ENCODE results near the gene HKDC1.
"Not testable (repeated sequence)": the region's sequence is repeated elsewhere in the genome, so short reads cannot be mapped to it uniquely, and the experiment has no call there.

The HKDC1 gene

DNA sequence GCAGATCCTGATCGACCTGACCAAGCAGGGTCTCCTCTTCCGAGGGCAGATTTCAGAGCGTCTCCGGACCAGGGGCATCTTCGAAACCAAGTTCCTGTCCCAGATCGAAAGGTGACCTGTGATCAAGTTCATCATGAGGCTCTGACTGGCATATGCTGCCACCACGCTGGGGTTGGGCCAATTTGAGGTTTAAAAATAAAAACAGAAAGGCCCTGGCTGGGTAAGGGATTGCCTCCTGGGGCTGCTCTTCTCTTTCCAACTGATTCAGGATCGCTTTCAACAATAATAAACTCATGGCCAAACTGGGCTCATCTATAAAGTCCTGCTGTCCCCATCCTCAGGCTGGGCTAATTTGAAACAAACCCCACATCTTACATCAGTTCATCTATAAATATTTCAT is 41.1 kb downstream of the HKDC1 start:
- no peak for DNase-seq
- intact Hi-C loops (cut with DNase I): no loop called here

DNA sequence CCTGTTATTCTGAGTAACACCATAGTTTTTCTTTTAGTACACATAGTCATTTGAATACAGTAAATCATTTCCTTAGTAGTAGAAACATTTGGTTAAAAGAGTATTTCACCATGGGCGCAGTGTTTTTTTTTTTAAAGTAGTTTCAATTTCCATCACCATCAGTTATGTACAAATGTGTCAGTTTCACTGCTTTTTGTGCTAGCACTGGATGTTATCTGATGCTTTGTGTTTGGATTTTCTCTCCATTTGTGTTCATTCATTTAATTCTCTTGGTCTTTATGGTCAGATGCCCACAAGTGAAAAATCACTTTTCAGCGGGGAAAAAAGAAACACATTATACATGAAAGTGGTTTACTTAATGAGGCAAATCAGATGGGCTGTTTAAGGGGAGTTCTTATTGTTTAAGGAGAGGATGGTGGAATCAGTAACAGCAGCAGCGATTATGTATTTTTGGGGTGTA is 42.2 kb downstream of the HKDC1 start:
- DNase-seq: no peak
- intact Hi-C loops (cut with DNase I): no loop called here

DNA sequence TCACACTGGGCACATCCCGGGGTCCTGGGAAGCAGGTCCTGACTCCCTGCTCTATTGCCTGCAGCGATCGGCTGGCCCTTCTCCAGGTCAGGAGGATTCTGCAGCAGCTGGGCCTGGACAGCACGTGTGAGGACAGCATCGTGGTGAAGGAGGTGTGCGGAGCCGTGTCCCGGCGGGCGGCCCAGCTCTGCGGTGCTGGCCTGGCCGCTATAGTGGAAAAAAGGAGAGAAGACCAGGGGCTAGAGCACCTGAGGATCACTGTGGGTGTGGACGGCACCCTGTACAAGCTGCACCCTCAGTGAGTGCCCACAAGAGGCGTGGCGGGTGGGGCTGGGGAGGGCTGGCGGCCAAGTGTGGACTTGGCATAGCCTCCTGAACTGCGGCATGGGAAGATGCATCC is 45.4 kb downstream of the HKDC1 start:
- DNase-seq: no peak
- intact Hi-C loops (cut with DNase I): no loop called here

DNA sequence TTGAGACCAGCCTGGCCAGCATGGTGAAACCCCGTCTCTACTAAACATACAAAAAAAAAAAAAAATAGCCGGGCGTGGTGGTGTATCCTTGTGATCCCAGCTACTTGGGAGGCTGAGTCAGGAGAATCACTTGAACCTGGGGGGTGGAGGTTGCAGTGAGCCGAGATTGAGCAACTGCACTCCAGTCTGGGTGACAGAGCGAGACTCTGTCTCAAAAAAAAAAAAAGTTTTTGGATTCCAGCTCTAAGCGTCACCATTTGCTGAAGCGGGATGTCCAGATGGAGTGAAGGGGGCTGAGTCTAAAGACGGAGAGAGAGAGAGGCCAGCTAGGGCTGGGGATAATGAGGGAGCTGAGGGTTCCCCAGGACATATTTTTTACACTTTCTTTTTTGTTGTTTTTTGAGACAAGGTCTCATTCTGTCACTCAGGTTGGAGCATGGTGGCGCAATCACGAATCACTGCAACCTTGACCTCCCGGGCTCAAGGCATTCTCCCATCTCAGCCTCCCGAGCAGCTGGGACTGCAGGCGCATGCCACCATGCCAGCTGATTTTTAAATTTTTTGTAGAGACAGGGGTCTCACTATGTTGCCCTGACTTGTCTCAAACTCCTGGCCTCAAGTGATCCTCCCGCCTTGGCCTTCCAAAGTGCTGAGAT is 48.8 kb downstream of the HKDC1 start:
- no peak for DNase-seq
- intact Hi-C loops (cut with DNase I): no loop called here

DNA sequence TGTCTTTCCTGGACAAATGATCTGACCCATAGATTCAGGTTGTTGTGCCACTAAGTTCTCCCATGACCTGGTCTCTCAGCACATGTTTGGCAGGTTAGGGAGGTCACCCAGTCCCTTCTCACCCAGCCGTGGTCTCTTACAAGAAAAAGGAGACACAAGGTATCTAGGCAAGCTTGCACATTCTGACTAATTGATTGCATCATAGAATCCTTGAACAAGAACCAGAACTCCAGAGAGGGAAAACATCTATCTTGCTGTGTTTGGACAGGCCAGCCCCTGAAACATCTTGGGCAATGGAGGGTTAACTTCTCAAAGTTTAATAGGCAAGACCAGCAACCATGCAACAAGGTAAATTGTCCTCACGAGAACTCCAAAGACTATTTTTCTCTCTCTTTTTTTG is 49.6 kb downstream of the HKDC1 start:
- intact Hi-C loops (cut with DNase I): no loop called here
- no peak for DNase-seq

DNA sequence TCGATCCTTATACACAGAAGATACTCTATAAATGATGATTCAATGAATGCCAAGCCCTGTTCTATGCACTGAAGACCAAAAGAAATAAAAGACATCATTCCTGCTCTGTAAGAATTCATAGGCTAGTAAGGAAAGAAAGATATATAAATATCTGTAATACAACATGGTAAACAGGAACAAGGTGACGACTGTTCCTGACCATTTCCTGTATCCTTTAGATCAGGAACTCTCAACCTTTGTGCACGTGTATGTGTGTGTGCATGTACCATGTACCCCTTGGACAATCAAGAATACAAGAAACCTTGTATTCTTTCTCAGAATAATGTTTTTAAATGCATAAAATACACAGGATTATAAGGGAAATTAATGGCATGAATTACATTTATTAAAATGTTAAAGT is 50.9 kb downstream of the HKDC1 start:
- no peak for DNase-seq
- intact Hi-C loops (cut with DNase I): no loop called here

DNA sequence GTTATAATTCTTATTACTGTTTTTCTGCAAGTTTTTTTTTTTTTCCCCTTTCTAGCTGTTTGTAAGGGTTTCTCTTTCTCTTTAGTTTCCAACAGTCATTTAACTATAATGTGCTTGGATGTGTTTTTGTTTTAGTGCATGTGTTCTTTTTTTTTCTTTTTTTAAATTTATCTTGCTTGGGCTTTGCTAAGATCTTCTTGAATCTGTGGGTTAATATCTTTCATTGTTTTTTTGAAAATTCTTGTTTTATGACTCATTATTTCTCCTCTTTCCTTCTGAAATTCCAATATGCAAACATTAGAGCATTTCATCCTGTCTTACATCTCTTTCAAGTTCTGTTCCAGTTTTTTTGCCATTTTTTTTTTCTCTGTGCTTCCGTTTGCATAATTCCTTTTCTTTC is 52.5 kb downstream of the HKDC1 start:
- DNase-seq: no peak
- intact Hi-C loops (cut with DNase I): no loop called here

DNA sequence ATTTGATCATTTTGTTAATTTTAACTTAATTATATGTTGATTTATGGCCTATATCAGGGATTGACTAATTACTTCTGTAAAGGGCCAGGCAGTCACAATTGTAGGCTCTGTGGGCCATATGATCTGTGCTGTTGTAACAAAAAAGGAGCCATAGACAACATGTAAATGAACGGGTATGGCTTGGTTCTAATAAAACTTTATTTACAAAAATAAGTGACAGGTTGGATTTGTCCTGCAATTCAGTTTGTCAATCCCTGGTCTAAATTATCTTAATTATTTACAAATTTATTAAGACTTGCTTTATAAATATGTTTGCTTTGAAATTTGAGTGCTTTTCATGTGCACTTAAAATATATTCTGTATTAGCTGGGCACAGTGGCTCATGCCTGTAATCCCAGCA is 55.3 kb downstream of the HKDC1 start:
- intact Hi-C loops (cut with DNase I): no loop called here
- DNase-seq: no peak

DNA sequence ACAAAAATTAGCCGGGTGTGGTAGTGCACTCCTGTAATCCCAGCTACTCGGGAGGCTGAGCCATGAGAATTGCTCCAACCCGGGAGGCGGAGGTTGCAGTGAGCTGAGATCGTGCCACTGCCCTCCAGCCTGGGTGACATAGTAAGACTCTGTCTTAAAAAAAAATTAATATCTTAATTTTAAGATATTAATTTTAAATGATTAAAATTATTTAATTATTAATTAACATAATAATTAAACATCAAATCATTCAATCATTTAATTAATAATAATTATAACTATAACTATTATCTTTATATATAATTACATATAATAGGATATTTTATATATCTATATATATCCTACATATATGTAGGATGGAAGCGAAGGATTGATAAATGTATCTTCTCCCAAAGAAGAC is 56.4 kb downstream of the HKDC1 start:
- intact Hi-C loops (cut with DNase I): no loop called here
- no peak for DNase-seq

DNA sequence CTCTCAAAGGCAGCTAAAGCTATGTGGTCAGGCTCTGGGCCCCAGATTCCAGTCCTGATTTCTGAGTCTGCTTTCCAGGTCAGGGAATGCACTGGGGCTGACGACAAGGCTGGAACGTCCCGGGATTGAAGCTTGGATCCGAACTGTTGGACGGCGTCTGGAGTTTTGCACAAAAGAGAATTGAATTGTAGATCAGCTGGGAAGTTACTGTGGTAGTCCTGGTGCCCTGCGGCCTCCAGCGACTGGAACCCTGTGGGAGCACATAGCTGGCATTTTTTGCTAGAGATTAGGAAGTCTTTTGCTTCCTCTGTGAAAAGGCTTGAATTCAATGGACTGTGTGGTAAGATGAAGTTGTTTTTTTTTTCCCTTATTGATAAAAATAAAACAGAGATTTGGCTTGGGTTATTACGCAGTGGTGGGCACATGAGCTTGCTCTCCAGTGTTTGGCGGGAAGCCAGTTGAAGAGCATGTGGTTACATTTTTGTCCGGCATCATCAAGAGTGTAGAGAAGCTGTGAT is 58.4 kb downstream of the HKDC1 start, which contains the start of gene HK1:
TSS of gene HK1 (plus strand) at position 51 of the 518 bp plus-strand sequence.
- peak in 15 of 42 donors; percentile 3 to 40 (median 13) for DNase-seq
- intact Hi-C loops (cut with DNase I): no loop called here

DNA sequence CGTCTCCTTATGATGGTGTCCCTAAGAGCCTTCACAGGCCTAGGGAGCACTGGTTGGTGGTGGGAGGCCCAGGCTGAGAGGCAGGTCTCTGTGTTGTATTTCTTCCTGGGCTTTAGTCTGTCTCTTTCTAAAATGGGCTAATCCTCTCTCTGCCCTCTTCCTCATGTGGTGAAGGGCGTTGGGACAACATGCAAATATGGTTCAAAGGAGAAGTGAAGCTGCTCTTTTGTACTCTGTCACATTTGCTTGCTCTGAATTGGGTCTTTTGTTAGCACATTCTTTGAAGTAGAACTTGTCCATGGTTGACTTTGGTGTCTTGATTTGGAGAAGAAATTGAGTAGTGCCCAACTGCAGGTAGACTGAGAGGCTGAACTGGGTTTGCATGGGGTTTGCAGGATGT is 59.0 kb downstream of the HKDC1 start:
- no peak for DNase-seq
- intact Hi-C loops (cut with DNase I): no loop called here

DNA sequence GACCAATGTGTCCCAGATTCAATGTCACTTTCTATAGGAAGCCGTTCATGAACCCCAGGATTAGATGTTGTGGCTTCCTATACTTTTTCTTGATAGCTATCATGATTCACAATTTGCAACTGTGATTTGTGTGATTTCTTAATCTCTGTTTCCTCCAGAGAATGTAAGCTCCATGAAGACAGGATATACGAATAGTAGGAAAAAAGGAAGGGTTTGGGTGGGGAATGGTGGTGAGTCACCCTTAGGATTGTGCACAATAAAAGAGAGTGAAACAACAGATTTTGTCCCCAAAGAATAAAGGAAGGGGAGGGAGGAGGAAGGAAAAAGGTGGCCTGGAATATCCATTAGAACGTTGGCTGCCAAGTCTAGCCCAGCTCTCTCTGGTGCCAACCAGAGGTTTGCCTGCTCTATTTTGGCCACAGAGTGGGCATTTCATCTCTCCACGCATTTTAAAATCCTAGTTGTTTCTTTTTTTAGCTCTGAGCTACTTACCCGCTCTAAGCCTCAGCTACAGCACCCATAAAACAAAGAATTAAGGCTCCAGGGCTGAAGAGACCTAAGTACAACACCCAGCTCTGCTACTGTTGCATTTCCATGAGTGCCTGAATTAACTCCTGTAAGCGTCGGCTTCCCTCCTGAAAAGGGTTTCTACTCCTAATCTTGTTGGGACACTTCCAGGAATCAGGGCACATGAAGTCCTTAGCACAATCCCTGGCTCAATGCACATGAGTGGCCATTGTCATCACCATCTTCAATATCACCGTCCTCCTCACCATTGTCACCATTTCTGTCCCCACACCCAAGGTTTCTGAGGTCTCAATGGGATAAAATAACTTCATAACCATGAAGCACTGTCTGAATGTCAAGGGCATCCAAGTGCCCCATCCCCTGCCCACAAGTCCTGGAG is 61.6 kb downstream of the HKDC1 start:
- no peak for DNase-seq
- intact Hi-C loops (cut with DNase I): no loop called here

DNA sequence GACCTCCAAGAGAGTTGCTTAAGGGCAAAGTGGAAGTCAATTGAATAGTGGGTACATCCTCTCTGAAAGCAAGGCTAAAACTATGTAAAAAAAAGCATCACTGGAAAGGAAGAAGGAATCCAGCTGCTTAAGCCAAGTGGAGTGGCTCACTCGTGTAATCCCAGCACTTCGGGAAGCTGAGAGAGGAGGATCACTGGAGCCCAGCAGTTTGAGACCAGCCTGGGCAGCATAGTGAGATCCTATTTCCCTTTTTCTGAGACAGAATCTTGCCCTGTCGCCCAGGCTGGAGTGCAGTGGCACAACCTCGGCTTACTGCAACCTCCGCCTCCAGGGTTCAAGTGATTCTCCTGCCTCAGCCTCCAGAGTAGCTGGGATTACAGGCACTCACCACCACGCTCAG is 64.3 kb downstream of the HKDC1 start:
- intact Hi-C loops (cut with DNase I); DNase-seq: not testable (repeated sequence)

DNA sequence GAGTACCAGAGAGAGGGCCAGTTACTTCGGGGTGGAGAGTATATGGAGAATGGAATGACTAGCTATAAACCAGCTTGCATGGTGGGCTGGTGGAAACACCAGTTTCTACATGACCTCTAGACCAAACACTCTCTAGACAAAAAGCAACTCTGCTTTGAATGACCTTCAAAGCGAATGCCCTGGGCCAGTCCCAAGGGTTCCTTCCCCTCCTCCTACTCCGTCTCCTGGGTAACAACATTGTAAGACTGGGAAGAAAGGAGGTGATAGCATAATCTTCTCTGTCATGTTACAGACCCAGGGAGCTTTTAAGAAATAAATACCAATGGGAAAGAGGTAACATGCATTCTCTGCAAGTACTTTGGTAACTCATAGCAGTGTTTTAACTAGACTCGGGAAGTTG is 65.6 kb downstream of the HKDC1 start:
- intact Hi-C loops (cut with DNase I): no loop called here
- no peak for DNase-seq

DNA sequence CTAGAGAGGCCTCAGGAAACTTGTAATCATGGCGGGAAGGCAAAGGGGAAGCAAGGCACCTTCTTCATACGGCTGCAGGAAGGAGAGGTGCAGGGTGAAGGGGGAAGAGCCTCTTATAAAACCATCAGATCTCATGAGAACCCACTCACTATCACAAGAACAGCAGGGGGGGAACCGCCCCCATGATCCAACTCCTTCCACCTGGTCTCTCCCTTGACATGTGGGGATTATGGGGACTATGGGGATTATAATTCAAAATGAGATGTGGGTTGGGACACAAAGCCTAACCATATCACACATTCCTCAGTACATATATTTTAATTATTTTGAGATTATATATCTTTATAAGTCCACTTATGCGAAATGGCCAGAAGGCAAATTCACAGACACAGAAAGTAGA is 67.0 kb downstream of the HKDC1 start:
- no peak for DNase-seq
- intact Hi-C loops (cut with DNase I): no loop called here

DNA sequence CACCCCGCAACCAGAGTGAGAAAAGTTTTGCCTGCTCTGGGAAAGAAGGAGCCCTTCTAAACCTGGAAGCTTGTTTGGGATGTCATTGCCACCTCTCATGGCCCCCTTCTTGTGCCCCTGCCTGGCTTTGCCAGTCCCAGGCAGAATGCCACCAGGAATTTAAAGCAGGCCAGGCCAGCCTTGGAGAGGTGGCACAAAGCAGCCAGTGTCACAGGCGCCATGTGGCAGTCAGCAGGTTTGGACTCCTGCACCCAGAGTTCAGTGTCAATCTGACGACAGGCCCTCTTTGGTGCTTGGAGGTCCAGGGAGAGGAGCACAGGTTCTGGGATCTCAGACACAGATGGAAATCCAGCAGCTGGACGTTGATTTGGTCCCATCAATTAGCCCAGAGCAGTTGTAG is 70.9 kb downstream of the HKDC1 start:
- intact Hi-C loops (cut with DNase I): no loop called here
- DNase-seq: peak in 11 of 42 donors; percentile 10 to 45 (median 19)

DNA sequence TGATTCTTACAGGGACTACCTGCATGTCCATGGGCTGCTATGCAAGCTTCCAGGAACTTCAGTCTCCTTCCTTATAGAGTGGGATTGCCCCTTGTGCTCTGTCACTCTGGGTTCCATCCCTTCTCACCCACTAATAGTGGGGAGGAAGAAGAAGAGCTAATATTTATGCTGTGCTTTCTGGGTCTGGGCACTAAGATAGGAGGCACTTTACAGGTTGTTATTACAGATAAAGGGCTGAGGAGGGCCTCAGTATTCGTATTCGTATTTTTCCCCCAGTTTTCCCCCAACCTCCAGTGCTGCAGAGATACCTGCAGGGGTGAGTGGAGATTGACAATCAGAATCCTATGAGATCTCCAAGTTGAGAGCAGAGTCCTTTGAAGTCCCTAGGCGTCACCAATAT is 72.3 kb downstream of the HKDC1 start:
- DNase-seq: no peak
- intact Hi-C loops (cut with DNase I): no loop called here

DNA sequence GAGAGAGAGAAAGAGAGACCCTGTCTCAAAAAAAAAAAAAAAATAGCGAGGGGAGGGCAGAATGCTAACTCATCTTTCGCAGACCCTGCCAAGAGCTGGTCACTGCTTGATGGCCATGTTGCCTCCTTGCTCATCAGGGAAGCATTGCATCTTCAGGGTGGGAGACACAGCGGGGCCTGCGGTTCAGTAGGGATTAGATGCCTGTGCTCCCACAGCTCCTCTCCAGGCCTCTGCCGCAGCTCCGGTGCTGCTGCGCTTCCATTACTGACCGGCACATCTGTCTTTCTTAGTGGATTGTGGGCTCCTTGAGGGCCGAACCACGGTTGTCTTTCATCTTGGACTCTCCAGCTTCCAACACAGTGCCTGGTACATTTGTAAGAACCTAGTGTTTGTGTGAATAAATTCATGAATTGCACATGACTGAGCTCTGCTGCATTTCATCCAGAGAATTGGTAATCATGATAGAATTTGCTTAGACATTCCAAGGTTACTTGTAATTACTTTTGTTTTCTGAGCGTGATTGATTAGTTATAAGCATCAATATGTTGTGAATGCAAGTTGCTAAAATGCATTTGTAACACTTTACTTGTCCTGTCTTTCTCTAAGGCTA is 75.0 kb downstream of the HKDC1 start:
- no peak for DNase-seq
- intact Hi-C loops (cut with DNase I): no loop called here

DNA sequence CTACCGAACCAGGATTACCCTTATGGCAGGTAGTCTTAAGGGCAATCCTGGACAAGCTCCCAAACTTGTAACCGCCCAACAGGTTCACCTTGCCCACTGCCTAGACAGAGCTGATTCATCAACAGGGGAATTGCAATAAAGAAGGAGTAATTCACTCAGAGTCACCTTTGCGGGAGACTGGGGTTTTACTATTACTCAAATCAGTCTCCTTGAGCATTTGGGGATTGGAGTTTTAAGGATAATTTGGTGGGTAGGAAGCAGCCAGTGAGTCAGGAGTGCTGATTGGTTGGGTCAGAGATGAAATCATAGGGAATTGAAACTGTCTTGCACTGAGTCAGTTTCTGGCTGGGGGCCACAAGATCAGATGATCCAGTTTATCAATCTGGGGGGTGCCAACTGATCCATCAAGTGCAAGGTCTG is 83.5 kb downstream of the HKDC1 start:
- no peak for DNase-seq
- intact Hi-C loops (cut with DNase I): no loop called here

DNA sequence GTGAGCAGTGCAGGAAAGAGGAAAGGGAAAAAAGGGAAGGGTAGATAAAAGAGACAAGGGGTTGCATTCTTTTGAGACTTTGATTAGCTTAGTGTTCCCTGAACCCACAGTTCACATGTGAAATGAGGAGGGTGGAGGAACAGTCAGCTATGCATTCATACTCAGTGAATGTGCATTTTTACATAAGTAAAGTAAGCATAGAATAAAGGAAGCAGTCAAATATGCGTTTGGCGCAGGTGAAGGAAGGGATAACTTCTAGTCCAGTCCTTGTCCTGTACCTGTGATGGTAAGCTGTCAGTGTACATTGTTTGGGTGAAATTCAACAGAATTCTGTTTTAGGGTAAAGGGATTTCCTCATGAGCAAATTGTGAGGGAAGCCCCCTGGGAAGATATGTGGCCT is 86.3 kb downstream of the HKDC1 start:
- intact Hi-C loops (cut with DNase I): no loop called here
- DNase-seq: no peak
